Osteoblast (primary cell): ENCODE results near the gene HPGDS. TPM values are rescaled to one million over a fixed set of nuclear protein-coding genes. Genes with fewer than 3 reads are reported as not detected.
A peak's percentile ranks its signal among the peaks of the same experiment; 100 is the strongest.
"Not testable (repeated sequence)": the region's sequence is repeated elsewhere in the genome, so short reads cannot be mapped to it uniquely, and the experiment has no call there.

Source experiments
- DNase-seq: peaks from one replicate; pipeline ENCODE4 v3.0.0; 2011; ENCODE audit warnings: low spot score, mixed read lengths; ENCODE audit not compliant: insufficient read length; ENCODE audit errors: missing footprints
- H2AFZ ChIP-seq: 2 replicates; pipeline ENCODE4 v1.6.0; 2011; ENCODE audit warnings: mild to moderate bottlenecking, low read length
- H3K27ac ChIP-seq: 2 replicates; pipeline ENCODE4 v1.5.1; 2011; ENCODE audit warnings: mild to moderate bottlenecking, low read depth, low read length, moderate library complexity
- H3K27me3 ChIP-seq: 2 replicates; pipeline ENCODE4 v1.6.0; 2012; ENCODE audit warnings: mild to moderate bottlenecking, control low read depth, inconsistent platforms, low read length, moderate library complexity; ENCODE audit not compliant: insufficient read depth
- H3K36me3 ChIP-seq: 2 replicates; pipeline ENCODE4 v1.5.1; 2011; ENCODE audit warnings: mild to moderate bottlenecking, low read length, control low read depth, moderate library complexity; ENCODE audit not compliant: insufficient read depth
- H3K4me1 ChIP-seq: 2 replicates; pipeline ENCODE4 v1.5.1; 2011; ENCODE audit warnings: mild to moderate bottlenecking, low read length, control low read depth, moderate library complexity; ENCODE audit not compliant: insufficient read depth
- H3K4me2 ChIP-seq: 2 replicates; pipeline ENCODE4 v1.6.0; 2011; ENCODE audit warnings: mild to moderate bottlenecking, low read length; ENCODE audit not compliant: insufficient read depth
- H3K4me3 ChIP-seq: fragments of 200-600 bp; sonication (generic); 3 replicates; pipeline ENCODE4 v1.5.1; 2012; ENCODE audit warnings: mild to moderate bottlenecking, low read length, inconsistent platforms; ENCODE audit not compliant: insufficient read depth
- H3K79me2 ChIP-seq: 2 replicates; pipeline ENCODE4 v1.6.0; 2012; ENCODE audit warnings: mild to moderate bottlenecking, low read length, control low read depth, inconsistent platforms; ENCODE audit not compliant: insufficient read depth
- H3K9me3 ChIP-seq: 2 replicates; pipeline ENCODE4 v1.5.1; 2011; ENCODE audit warnings: low read depth, low read length, control low read depth
- H4K20me1 ChIP-seq: 2 replicates; pipeline ENCODE4 v1.6.0; 2012; ENCODE audit warnings: mild to moderate bottlenecking, low read length, control low read depth; ENCODE audit not compliant: insufficient read depth
- total RNA-seq: library from RNA; depleted of rRNA; stranded (reverse); fragments of >200 nt; gene quantifications from 2 replicates; pipeline ENCODE4 v1.2.3, GENCODE V29; 2012
- TF ChIP-seq, protein P1 (sequence below): IDR thresholded peaks from 2 replicates; pipeline ENCODE4 v1.5.1; 2011; ENCODE audit warnings: mild to moderate bottlenecking, low read depth, low read length, moderate library complexity; ENCODE audit errors: extremely low read depth

Gene HPGDS
- total RNA-seq, 1 donor: not detected

DNA sequence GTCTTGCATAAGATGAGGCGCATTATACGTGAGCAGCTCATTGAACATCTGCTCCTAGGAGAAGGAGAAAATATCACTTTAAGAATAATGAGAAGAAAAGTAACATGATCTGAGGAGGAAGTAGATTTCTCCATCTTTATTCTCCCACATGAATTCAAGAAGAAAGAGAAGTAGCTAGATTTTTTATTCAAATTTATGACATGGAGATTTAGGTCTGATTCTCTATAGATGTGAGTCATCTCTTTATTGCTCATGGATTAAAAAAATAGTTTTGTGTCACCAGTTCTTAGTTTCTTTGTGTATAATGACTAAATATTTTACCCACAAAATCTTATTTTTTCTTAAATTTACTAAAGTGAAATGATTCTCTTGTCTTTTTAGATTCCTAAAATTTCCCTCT, 40.4 kb downstream of the HPGDS start:
- Histone ChIP-seq H3K4me1 (no peaks in the 10 kb centered on the region), H3K36me3 (no peaks in the 10 kb centered on the region), H3K79me2 (no peaks in the 10 kb centered on the region), H3K4me2 (no peak overlapping the region), H3K27me3 (no peaks in the 10 kb centered on the region), H3K27ac (no peak overlapping the region), H3K4me3 (no peak overlapping the region), H4K20me1 (no peaks in the 10 kb centered on the region), H2AFZ (no peak overlapping the region), H3K9me3 (no peaks in the 10 kb centered on the region)
- TF ChIP-seq, protein P1, sequence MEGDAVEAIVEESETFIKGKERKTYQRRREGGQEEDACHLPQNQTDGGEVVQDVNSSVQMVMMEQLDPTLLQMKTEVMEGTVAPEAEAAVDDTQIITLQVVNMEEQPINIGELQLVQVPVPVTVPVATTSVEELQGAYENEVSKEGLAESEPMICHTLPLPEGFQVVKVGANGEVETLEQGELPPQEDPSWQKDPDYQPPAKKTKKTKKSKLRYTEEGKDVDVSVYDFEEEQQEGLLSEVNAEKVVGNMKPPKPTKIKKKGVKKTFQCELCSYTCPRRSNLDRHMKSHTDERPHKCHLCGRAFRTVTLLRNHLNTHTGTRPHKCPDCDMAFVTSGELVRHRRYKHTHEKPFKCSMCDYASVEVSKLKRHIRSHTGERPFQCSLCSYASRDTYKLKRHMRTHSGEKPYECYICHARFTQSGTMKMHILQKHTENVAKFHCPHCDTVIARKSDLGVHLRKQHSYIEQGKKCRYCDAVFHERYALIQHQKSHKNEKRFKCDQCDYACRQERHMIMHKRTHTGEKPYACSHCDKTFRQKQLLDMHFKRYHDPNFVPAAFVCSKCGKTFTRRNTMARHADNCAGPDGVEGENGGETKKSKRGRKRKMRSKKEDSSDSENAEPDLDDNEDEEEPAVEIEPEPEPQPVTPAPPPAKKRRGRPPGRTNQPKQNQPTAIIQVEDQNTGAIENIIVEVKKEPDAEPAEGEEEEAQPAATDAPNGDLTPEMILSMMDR: no peak
- DNase-seq: peak; percentile 29

DNA sequence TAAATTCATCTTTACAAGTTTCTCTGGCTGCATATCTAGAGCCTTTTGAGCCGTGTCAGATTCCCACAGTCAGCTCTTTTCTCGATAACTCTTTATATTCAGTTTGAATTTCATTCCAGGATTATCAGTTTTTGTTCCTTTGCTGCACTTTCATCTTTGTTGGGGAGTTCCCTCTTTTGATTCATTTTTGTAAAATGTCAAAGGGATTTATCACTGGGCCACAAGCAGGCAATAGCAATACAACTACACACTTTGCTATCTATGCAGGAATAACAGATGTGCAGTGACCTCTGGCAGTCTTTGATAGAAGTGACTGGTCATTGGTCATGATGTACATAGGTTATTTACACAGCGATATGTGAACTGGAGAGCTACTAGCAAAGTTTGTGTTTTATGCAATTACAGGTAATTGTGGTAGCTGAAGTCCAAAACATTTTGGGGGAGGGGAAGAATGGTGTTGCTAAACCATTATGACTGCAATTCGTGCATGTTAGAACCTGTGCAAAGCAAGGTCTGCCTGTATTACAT, 43.8 kb downstream of the HPGDS start:
- H3K4me2 ChIP-seq: no peak overlapping the region
- H3K4me1 ChIP-seq: no peaks in the 10 kb centered on the region
- no peaks in the 10 kb centered on the region for H3K79me2 ChIP-seq
- no peak overlapping the region for H3K27ac ChIP-seq
- H3K4me3 ChIP-seq: no peak overlapping the region
- no peaks in the 10 kb centered on the region for H3K9me3 ChIP-seq
- H3K27me3 ChIP-seq: no peaks in the 10 kb centered on the region
- no peaks in the 10 kb centered on the region for H4K20me1 ChIP-seq
- DNase-seq: peak; percentile 27
- H2AFZ ChIP-seq: no peak overlapping the region
- TF ChIP-seq, protein P1: no peak
- no peaks in the 10 kb centered on the region for H3K36me3 ChIP-seq

DNA sequence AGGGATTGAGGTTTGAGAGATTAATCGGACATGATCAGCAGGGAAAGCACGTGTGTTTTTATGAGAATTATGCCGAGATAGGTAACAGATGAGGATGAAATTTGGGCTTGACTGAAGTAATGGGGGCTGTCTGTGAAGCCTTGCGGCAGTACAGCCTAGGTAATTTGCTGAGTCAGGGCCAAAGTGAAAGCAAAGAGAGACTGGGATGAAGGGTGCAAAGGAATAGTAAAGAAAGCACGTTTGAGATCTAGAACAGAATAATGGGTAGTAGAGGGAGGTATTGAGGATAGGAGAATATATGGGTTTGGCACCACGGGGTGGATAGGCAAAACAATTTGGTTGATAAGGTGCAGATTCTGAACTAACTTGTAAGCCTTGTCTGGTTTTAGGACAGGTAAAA, 47.2 kb downstream of the HPGDS start:
- not testable (repeated sequence) for H3K27me3 ChIP-seq, H3K4me2 ChIP-seq, H3K27ac ChIP-seq, H3K79me2 ChIP-seq, H3K4me1 ChIP-seq, H3K4me3 ChIP-seq, H2AFZ ChIP-seq, H3K9me3 ChIP-seq, DNase-seq, H3K36me3 ChIP-seq, H4K20me1 ChIP-seq

DNA sequence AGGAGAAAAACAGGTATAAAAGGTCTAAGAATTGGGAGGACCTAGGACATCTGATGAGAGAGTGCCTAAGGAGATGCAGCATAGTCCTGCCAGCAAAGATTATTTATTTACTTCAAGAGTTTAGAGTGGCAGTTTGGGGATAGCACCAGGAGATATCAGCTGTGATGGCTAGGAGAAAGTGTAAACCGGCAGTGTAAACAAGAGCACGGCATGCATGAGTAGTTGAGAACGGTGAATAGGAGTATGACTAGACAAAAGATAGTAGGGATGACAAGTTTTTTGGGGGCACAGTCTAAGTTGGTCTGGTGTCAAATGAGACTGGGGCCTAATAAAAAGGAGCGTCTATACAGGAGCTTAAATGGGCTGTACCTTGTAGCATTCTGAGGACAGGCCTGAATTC, 48.7 kb downstream of the HPGDS start:
- not testable (repeated sequence) for H3K27me3 ChIP-seq, H3K79me2 ChIP-seq, H3K27ac ChIP-seq, H3K9me3 ChIP-seq, H3K4me3 ChIP-seq, H4K20me1 ChIP-seq, H3K4me1 ChIP-seq, DNase-seq, H3K4me2 ChIP-seq, H2AFZ ChIP-seq
- H3K36me3 ChIP-seq: peaks cover 16% of the 10 kb centered on the region

DNA sequence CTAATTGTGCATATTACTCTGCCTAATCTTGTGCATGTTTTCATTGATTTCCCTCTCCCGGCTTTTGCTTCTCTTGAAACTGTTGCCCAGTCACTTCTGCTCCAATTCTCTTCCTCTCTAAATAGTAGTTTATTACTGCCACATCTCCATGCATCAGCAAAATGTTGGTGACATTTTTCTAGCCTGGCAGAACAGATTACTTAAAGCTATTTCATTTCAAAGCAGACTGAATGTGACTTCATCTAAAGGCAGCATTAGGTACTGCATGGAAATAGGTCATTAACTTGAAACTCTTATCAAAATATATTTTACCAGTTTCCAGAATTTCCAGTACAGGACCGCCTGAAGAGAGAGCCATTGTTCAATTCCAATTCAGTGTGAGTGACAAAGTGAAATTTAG, 52.4 kb downstream of the HPGDS start:
- peaks cover 2% of the 10 kb centered on the region for H4K20me1 ChIP-seq
- H3K4me1 ChIP-seq: no peaks in the 10 kb centered on the region
- H3K4me3 ChIP-seq: no peak overlapping the region
- no peaks in the 10 kb centered on the region for H3K79me2 ChIP-seq
- no peak overlapping the region for H3K27ac ChIP-seq
- TF ChIP-seq, protein P1: no peak
- no peak for DNase-seq
- H2AFZ ChIP-seq: no peak overlapping the region
- H3K27me3 ChIP-seq: no peaks in the 10 kb centered on the region
- no peaks in the 10 kb centered on the region for H3K9me3 ChIP-seq
- H3K36me3 ChIP-seq: peaks cover 34% of the 10 kb centered on the region
- no peak overlapping the region for H3K4me2 ChIP-seq
